Sigmoid colon (tissue), 7 donors: ENCODE data around the gene QRFPR. TPM values are rescaled to one million over a fixed set of nuclear protein-coding genes. Genes with fewer than 3 reads are reported as not detected.

ENCODE experiments used
- DNase-seq: peaks from one replicate; pipeline ENCODE4 v3.0.0-alpha.2; 2019
- H3K27ac ChIP-seq, 4 donors: fragments of 200-600 bp; sonication (generic); one replicate each; pipeline ENCODE4 v1.5.1; 2016 to 2019; ENCODE audit warnings: mild to moderate bottlenecking in 1 of 4
- H3K27me3 ChIP-seq, 3 donors: fragments of 200-600 bp; sonication (generic); one replicate each; pipeline ENCODE4 v1.5.1; 2019; ENCODE audit warnings: mild to moderate bottlenecking in 1 of 3
- H3K36me3 ChIP-seq, 4 donors: fragments of 200-600 bp; sonication (generic); one replicate each; pipeline ENCODE4 v1.5.1; 2016 to 2019
- H3K4me1 ChIP-seq, 4 donors: fragments of 200-600 bp; sonication (generic); one replicate each; pipeline ENCODE4 v1.5.1; 2017 to 2019
- H3K4me3 ChIP-seq, 4 donors: fragments of 200-600 bp; sonication (generic); one replicate each; pipeline ENCODE4 v1.5.1; 2017 to 2019; ENCODE audit warnings: mild to moderate bottlenecking in 2 of 4, moderate library complexity in 1 of 4
- H3K9me3 ChIP-seq, 4 donors: fragments of 200-600 bp in 3 of 4; sonication (generic) in 3 of 4; one replicate each; pipeline versions ENCODE4 v1.5.1 to v1.6.1; 2013 to 2019
- CTCF ChIP-seq, 4 experiments: fragments of 450-650 bp in 3 of 4; fragments of 200-600 bp in 1 of 4; IDR thresholded peaks; one replicate each; pipeline ENCODE4 v1.5.1; 2016 to 2019; ENCODE audit warnings: antibody characterized with exemption in 4 of 4, mild to moderate bottlenecking in 3 of 4, moderate library complexity in 2 of 4
- EP300 ChIP-seq, 4 donors: sonication (generic); formaldehyde crosslinking; IDR thresholded peaks; one replicate each; pipeline ENCODE4 v1.6.1; 2017; ENCODE audit warnings: antibody characterized with exemption in 4 of 4
- POLR2A ChIP-seq, 2 donors: fragments of 450-650 bp; IDR thresholded peaks; one replicate each; pipeline ENCODE4 v1.6.1; 2016; ENCODE audit warnings: antibody characterized with exemption in 2 of 2, mild to moderate bottlenecking in 2 of 2, moderate library complexity in 2 of 2
- POLR2AphosphoS5 ChIP-seq, 4 donors: sonication (generic); formaldehyde crosslinking; IDR thresholded peaks; one replicate each; pipeline ENCODE4 v1.6.1; 2017; ENCODE audit warnings: antibody characterized with exemption in 4 of 4
- WGBS, 2 donors: extraction: QIAGEN DNeasy Blood & Tissue Kit; methylation state at CpG; one replicate each; pipeline ENCODE4 v1.1.7; 2013; 5-methylcytosine and 5-hydroxymethylcytosine counted together
- intact Hi-C: fragments of 100-400 bp; cut with DNase I; formaldehyde crosslinking; loops from one replicate; pipeline ENCODE4 v1.15.1; 2023
- polyA plus RNA-seq, 3 donors: library from polyadenylated mRNA; stranded (reverse); fragments of 200-250 nt; gene quantifications; one replicate each; pipeline ENCODE4 v1.2.3, GENCODE V29; 2013
- total RNA-seq, 4 donors: library from RNA; depleted of rRNA; stranded (reverse); fragments of >200 nt; gene quantifications; one replicate each; pipeline ENCODE4 v1.1.0, GENCODE V29; 2016
- donor health status: healthy with polysubstance abuse.
- donor health status: Bipolar disorder and iron deficiency.
- donor health status: healthy.

QRFPR gene
- total and polyA plus RNA-seq, 7 donors = 0.04 to 0.71 TPM; not detected in 5

GRCh38 chr4:121390335-121390734, 9.5 kb upstream of the QRFPR start:
- no peak for TF ChIP-seq POLR2AphosphoS5 (IDR thresholded peaks at IDR 0.05)
- H3K27me3 ChIP-seq = no peaks in the 10 kb centered on the region
- H3K9me3 ChIP-seq = no peaks in the 10 kb centered on the region
- no peaks in the 10 kb centered on the region for H3K36me3 ChIP-seq
- H3K4me1 ChIP-seq = peaks cover 0 to 19% (median 0%) of the 10 kb centered on the region in 4 donors
- no peak for DNase-seq
- 60 to 61% methylated on average over 2 of the region's 2 CpGs for WGBS, 2 donors
- intact Hi-C loops = no loop called here
- H3K27ac ChIP-seq = no peak overlapping the region
- H3K4me3 ChIP-seq = no peak overlapping the region

GRCh38 chr4:121379276-121379675, 1.5 kb downstream of the QRFPR start:
- TF ChIP-seq EP300 (IDR thresholded peaks at IDR 0.05) = no peak
- no peak for TF ChIP-seq POLR2AphosphoS5 (IDR thresholded peaks at IDR 0.05)
- TF ChIP-seq CTCF (IDR thresholded peaks at IDR 0.05) = no peak
- no peak for TF ChIP-seq POLR2A (IDR thresholded peaks at IDR 0.05)
- no peak for DNase-seq
- Histone ChIP-seq H3K27me3 (peaks cover 0 to 48% (median 17%) of the 10 kb centered on the region in 3 donors), H3K4me3 (no peak overlapping the region), H3K9me3 (no peaks in the 10 kb centered on the region), H3K27ac (no peak overlapping the region), H3K4me1 (peaks cover 0 to 11% (median 10%) of the 10 kb centered on the region in 4 donors), H3K36me3 (no peaks in the 10 kb centered on the region)
- 69 to 85% methylated on average over 3 of the region's 3 CpGs for WGBS, 2 donors
- intact Hi-C loops = no loop called here

GRCh38 chr4:121377076-121377475, 3.7 kb downstream of the QRFPR start:
- Histone ChIP-seq H3K27me3 (peaks cover 0 to 35% (median 17%) of the 10 kb centered on the region in 3 donors), H3K4me3 (no peak overlapping the region), H3K4me1 (peaks cover 0 to 11% (median 10%) of the 10 kb centered on the region in 4 donors), H3K27ac (no peak overlapping the region), H3K9me3 (no peaks in the 10 kb centered on the region), H3K36me3 (no peaks in the 10 kb centered on the region)
- intact Hi-C loops = no loop called here
- 53 to 57% methylated on average over 2 of the region's 2 CpGs for WGBS, 2 donors
- no peak for TF ChIP-seq CTCF (IDR thresholded peaks at IDR 0.05)
- no peak for TF ChIP-seq EP300 (IDR thresholded peaks at IDR 0.05)
- no peak for TF ChIP-seq POLR2AphosphoS5 (IDR thresholded peaks at IDR 0.05)
- TF ChIP-seq POLR2A (IDR thresholded peaks at IDR 0.05) = no peak
- DNase-seq = no peak

GRCh38 chr4:121376556-121376955, 4.3 kb downstream of the QRFPR start:
- Histone ChIP-seq H3K9me3 (no peaks in the 10 kb centered on the region), H3K27ac (no peak overlapping the region), H3K27me3 (peaks cover 0 to 30% (median 17%) of the 10 kb centered on the region in 3 donors), H3K4me1 (peaks cover 0 to 11% (median 10%) of the 10 kb centered on the region in 4 donors), H3K4me3 (no peak overlapping the region), H3K36me3 (no peaks in the 10 kb centered on the region)
- 74 to 86% methylated on average over 2 of the region's 2 CpGs for WGBS, 2 donors
- TF ChIP-seq CTCF (IDR thresholded peaks at IDR 0.05) (no peak), EP300 (IDR thresholded peaks at IDR 0.05) (no peak), POLR2AphosphoS5 (IDR thresholded peaks at IDR 0.05) (no peak), POLR2A (IDR thresholded peaks at IDR 0.05) (no peak)
- intact Hi-C loops = no loop called here
- no peak for DNase-seq

- WGBS, 2 donors = 37 to 66% methylated on average over 1 of the region's 1 CpG
- no peak overlapping the region for H3K27ac ChIP-seq
- intact Hi-C loops = no loop called here
- H3K27me3 ChIP-seq = peaks cover 0 to 26% (median 15%) of the 10 kb centered on the region in 3 donors
- TF ChIP-seq EP300 (IDR thresholded peaks at IDR 0.05) = no peak
- no peak for TF ChIP-seq POLR2A (IDR thresholded peaks at IDR 0.05)
- TF ChIP-seq CTCF (IDR thresholded peaks at IDR 0.05) = no peak
- no peak for TF ChIP-seq POLR2AphosphoS5 (IDR thresholded peaks at IDR 0.05)
- no peaks in the 10 kb centered on the region for H3K9me3 ChIP-seq
- no peaks in the 10 kb centered on the region for H3K36me3 ChIP-seq
- DNase-seq = no peak
- no peak overlapping the region for H3K4me3 ChIP-seq
- H3K4me1 ChIP-seq = peaks cover 0 to 11% (median 10%) of the 10 kb centered on the region in 4 donors
Measured at GRCh38 chr4:121376097-121376496, 4.7 kb downstream of the QRFPR start.
